HepG2 (cell line): ENCODE data around the gene ARAP1. TPM values are rescaled to one million over a fixed set of nuclear protein-coding genes. Genes with fewer than 3 reads are reported as not detected.

Experiments used
- ATAC-seq: fragments of 200-7000 bp; cut with Tn5 transposase; 3 replicates; pipeline ENCODE4 v1.9.1; 2020; ENCODE audit warnings: mild to moderate bottlenecking, moderate library complexity
- BruUV-seq: library from RNA; stranded (reverse); fragments of 400-500 nt; replicated peaks from 2 replicates; lab custom pipeline; 2021; lab: Mats Ljungman, UMichigan
- CTCF ChIA-PET: fragments of 300-600 bp; formaldehyde crosslinking; extraction: SDS; loops from one replicate; lab custom pipeline; 2021; ENCODE audit warnings: low total read pairs, inconsistent platforms, low intra/inter-chr PET ratio; lab: Yijun Ruan, JAX
- POLR2A ChIA-PET: fragments of 350-600 bp; sonication (Branson Sonifier 250); formaldehyde crosslinking; loops from one replicate; lab custom pipeline; 2020; ENCODE audit warnings: antibody characterized with exemption, inconsistent platforms; lab: Yijun Ruan, JAX
- DNase-seq: peaks from one replicate; pipeline ENCODE4 v3.0.0-alpha.2; 2015; ENCODE audit warnings: low spot score
- FAIRE-seq: peaks from 3 replicates; lab custom pipeline; 2011; peaks lifted over from hg19 to GRCh38; lab: Jason Lieb, UNC
- H2AFZ ChIP-seq: one replicate; pipeline ENCODE4 v1.6.1; 2011; ENCODE audit warnings: low read length, inconsistent platforms
- H3K27ac ChIP-seq: fragments of 300-600 bp; 3 replicates; pipeline ENCODE4 v1.8.0; 2011; ENCODE audit warnings: mixed run types, mild to moderate bottlenecking, mixed read lengths, low read length, inconsistent platforms; ENCODE audit not compliant: insufficient read depth; ENCODE audit errors: extremely low read length
- H3K27me3 ChIP-seq, 2 experiments: fragments of 200-600 bp in 1 of 2; 2 replicates in 1 of 2; 3 replicates in 1 of 2; pipeline versions ENCODE4 v1.6.0 to v1.8.0; 2011; ENCODE audit warnings: low read length in 2 of 2, mild to moderate bottlenecking in 2 of 2, moderate library complexity in 2 of 2, inconsistent platforms in 1 of 2; ENCODE audit not compliant: insufficient read depth in 2 of 2, control insufficient read depth in 1 of 2
- H3K36me3 ChIP-seq, 2 experiments: fragments of 200-600 bp in 1 of 2; replicated peaks in 1 of 2; 2 replicates in 1 of 2; 3 replicates in 1 of 2; pipeline versions ENCODE4 v1.5.1 to v1.8.0; 2011; ENCODE audit warnings: low read length in 2 of 2, inconsistent platforms in 1 of 2; ENCODE audit not compliant: insufficient read depth in 2 of 2, control insufficient read depth in 1 of 2
- H3K4me1 ChIP-seq: 2 replicates; pipeline ENCODE4 v1.5.1; 2012; ENCODE audit warnings: low read length, inconsistent platforms; ENCODE audit not compliant: insufficient read depth
- H3K4me2 ChIP-seq: 2 replicates; pipeline ENCODE4 v1.6.0; 2011; ENCODE audit warnings: low read depth, low read length, inconsistent platforms
- H3K4me3 ChIP-seq, 3 experiments: fragments of 200-600 bp in 1 of 3; sonication (generic), shearing (Covaris generic) in 1 of 3; replicated peaks in 1 of 3; 2 replicates each; pipeline ENCODE4 v1.5.1; 2011 to 2016; ENCODE audit warnings: low read length in 3 of 3, inconsistent platforms in 2 of 3, low read depth in 2 of 3, mild to moderate bottlenecking in 2 of 3, control low read depth in 1 of 3, mixed read lengths in 1 of 3; ENCODE audit not compliant: insufficient read depth in 1 of 3
- H3K79me2 ChIP-seq: one replicate; pipeline ENCODE4 v1.6.1; 2011; ENCODE audit warnings: low read length, inconsistent platforms; ENCODE audit not compliant: insufficient read depth
- H3K9ac ChIP-seq: 2 replicates; pipeline ENCODE4 v1.6.0; 2011; ENCODE audit warnings: mild to moderate bottlenecking, low read depth, low read length, inconsistent platforms; ENCODE audit not compliant: insufficient read depth
- H3K9me3 ChIP-seq: 2 replicates; pipeline ENCODE4 v1.5.1; 2012; ENCODE audit warnings: mild to moderate bottlenecking, low read length
- H4K20me1 ChIP-seq: 2 replicates; pipeline ENCODE4 v1.6.0; 2011; ENCODE audit warnings: inconsistent platforms, mild to moderate bottlenecking, low read length, moderate library complexity; ENCODE audit not compliant: insufficient read depth
- FOSL2 ChIP-seq: sonication (generic); formaldehyde crosslinking; IDR thresholded peaks from 2 replicates; pipeline ENCODE4 v1.4.0; 2020; ENCODE audit warnings: missing genetic modification reagents
- HHEX ChIP-seq: IDR thresholded peaks from 2 replicates; pipeline ENCODE4 v1.6.1; 2016; ENCODE audit warnings: control low read depth
- KMT2A ChIP-seq: sonication (generic); formaldehyde crosslinking; IDR thresholded peaks from 2 replicates; pipeline ENCODE4 v1.4.0; 2020; ENCODE audit warnings: missing genetic modification reagents
- NR2F6 ChIP-seq, 2 experiments: IDR thresholded peaks; 2 replicates each; pipeline ENCODE4 v1.6.1; 2016; ENCODE audit warnings: antibody characterized with exemption in 1 of 2, mild to moderate bottlenecking in 1 of 2
- RBM22 ChIP-seq: fragments of 200-400 bp; formaldehyde crosslinking; optimal IDR thresholded peaks from 2 replicates; pipeline ENCODE3; 2017; ENCODE audit warnings: mild to moderate bottlenecking, low read length, moderate library complexity
- RORA ChIP-seq: sonication (generic); formaldehyde crosslinking; IDR thresholded peaks from 2 replicates; pipeline ENCODE4 v1.5.0; 2020; ENCODE audit warnings: mild to moderate bottlenecking, missing genetic modification reagents, moderate library complexity
- ZFYVE20 ChIP-seq: sonication (generic); formaldehyde crosslinking; IDR thresholded peaks from 2 replicates; pipeline ENCODE4 v1.8.0; 2023; ENCODE audit warnings: low read depth, mild to moderate bottlenecking, moderate library complexity, missing genetic modification reagents, borderline replicate concordance
- ZNF101 ChIP-seq: sonication (generic); formaldehyde crosslinking; IDR thresholded peaks from 2 replicates; pipeline ENCODE4 v1.4.0; 2020; ENCODE audit warnings: mild to moderate bottlenecking, low read depth, missing genetic modification reagents, borderline replicate concordance
- WGBS: methylation state at CpG from one replicate; pipeline ENCODE4 v1.1.6; 2017; ENCODE audit warnings: low lambda C conversion rate; 5-methylcytosine and 5-hydroxymethylcytosine counted together
- in situ Hi-C: cut with HindIII; loops from 2 replicates; pipeline ENCODE4 v1.10.0; 2017; ENCODE audit warnings: low pct_unique_long_range_greater_than_20kb; ENCODE audit not compliant: extremely low pct_ligation_motif_present
- intact Hi-C: fragments of 100-400 bp; cut with micrococcal nuclease; formaldehyde crosslinking; loops from one replicate; pipeline ENCODE4 v1.10.0; 2022; ENCODE audit not compliant: unreplicated experiment
- polyA plus RNA-seq, 8 experiments: library from polyadenylated mRNA; depleted of rRNA in 3 of 8; stranded (reverse) in 7 of 8; unstranded in 1 of 8; fragments of >200 nt; fragmentation: Illumina TruSeq in 4 of 8; extraction: Trizol in 4 of 8; gene quantifications; 2 replicates each; pipeline versions ENCODE4 v1.2.1 to v1.2.3, GENCODE V29; 2011 to 2016; ENCODE audit warnings: low read depth in 4 of 8, missing spikeins in 1 of 8, mixed read lengths in 1 of 8; ENCODE audit not compliant: insufficient read depth in 1 of 8
- total RNA-seq, 5 experiments: library from RNA; depleted of rRNA; stranded (reverse); fragments of >200 nt; fragmentation: Illumina TruSeq; extraction: Trizol; gene quantifications; 2 replicates each; pipeline ENCODE4 v1.2.3, GENCODE V29; 2016; ENCODE audit warnings: low read depth in 1 of 5

ARAP1 gene
- total and polyA plus RNA-seq, 2 of the 13 experiments (the other 11 are each of a cell fraction or from before 2014, with no cell fraction given) = 43.2 to 55.5 TPM

DNA sequence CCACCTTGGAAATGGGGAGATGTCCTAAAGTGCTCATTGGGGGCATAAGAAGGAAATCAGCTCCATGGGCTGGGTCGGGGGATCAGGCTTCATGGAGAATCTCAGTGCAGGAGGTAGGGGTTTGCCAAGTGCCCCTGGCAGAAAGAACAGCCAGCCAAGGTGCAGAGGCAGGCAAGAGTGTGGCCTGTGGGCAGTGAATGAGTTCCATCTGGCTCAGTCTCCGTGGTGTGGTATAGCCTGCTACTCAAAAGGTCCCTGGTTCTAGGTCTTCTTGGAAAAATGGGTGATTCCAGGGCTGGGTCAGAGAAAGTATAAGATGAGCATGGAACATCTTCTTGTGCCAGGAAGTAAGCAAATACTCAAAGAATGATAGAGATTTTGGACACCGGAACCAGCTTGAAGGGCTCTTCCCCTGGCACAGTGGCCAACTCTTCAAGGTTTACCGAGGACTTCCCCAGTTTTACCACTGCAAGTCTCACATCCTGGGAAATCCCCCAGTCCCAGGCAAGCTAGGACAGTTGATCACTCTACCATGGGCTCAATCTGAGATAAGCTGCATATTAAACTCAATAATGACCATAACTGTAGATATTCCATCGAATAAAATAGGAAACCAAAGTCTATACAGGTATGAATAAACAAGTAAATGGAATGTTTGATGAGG lies 10.6 kb upstream of the ARAP1 start (continued):
- no peak for TF ChIP-seq NR2F6 (IDR thresholded peaks at IDR 0.05)
- TF ChIP-seq NR2F6 (CRISPR knock-in tag; IDR thresholded peaks at IDR 0.05) = no peak
- TF ChIP-seq HHEX = no peak

DNA sequence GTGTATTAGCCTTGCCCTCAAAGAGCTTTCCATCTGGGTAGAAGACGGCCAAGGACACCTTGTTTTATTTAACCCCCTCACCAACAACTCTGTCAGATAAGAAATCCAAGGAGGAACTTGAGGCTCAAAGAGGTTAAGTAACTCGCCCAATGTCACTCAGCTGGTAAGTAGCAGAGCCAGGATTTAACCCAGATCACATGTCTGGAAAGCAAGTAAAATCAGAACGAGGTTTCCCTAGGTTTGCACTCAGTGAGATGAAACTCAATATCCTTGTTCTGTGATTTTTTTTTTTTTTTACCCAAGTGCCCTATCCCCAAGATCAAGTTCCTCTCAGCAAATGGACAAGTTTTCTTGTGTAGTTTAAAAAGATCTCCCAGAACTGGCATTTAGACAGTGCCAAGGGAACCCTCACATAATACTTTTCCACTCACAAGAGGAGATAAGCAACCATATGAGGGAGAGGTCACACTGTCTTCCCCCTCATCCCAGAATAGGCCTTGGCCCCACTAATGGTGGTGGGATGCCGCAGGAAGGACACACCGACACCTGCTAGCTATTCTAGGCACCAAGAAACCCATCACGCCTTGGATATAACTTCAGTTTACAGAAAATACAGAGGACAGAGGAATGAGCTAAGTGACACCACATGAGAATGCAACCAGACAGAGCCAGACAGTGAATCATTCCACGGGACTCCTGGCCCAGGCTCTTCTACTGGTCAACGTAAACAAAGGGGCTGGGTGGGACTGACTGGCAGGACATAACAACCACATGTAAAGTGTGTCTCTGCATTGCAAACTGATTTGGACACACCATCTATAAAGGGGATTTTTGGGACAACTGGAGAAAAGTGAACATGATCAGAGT lies 8.6 kb upstream of the ARAP1 start:
- in situ Hi-C loops = no loop called here
- CTCF ChIA-PET = no interaction called here
- no peaks in the 10 kb centered on the region for H3K9me3 ChIP-seq
- no peak for DNase-seq
- WGBS = 94% methylated on average over 8 of the region's 8 CpGs
- FAIRE-seq = no peak
- H3K27ac ChIP-seq = no peak overlapping the region
- peaks cover 35 to 58% of the 10 kb centered on the region in 2 experiments for H3K36me3 ChIP-seq
- no peak for ATAC-seq
- H3K4me1 ChIP-seq = peaks cover 21% of the 10 kb centered on the region
- no peak overlapping the region for H3K9ac ChIP-seq
- POLR2A ChIA-PET = interaction anchor here (1.0 to 1.2 kb wide), 2 partner anchors 17 to 26 kb away, joined by 3 read pairs; no protein-coding TSS in a partner anchor
- peaks cover 39% of the 10 kb centered on the region for H3K79me2 ChIP-seq
- intact Hi-C loops = no loop called here
- BruUV-seq = no TSS peak
- no peak overlapping the region for H3K4me3 ChIP-seq
- H3K27me3 ChIP-seq = no peaks in the 10 kb centered on the region
- no peak overlapping the region for H3K4me2 ChIP-seq
- no peak overlapping the region for H2AFZ ChIP-seq
- TF ChIP-seq FOSL2 (CRISPR knock-in tag) (peak; percentile 29; the same call in 1 of the 2 replicates), KMT2A (CRISPR knock-in tag) (no peak), RBM22 (peak; percentile 55), RORA (CRISPR knock-in tag) (no peak), ZNF101 (CRISPR knock-in tag) (no peak), ZFYVE20 (CRISPR knock-in tag) (no peak)
- 0 out of 2 replicates have a peak, but pooled peaks cover 3% of the 10 kb centered on the region for H4K20me1 ChIP-seq
